ENCODE data around the gene NPR3.

The NPR3 gene

DNA sequence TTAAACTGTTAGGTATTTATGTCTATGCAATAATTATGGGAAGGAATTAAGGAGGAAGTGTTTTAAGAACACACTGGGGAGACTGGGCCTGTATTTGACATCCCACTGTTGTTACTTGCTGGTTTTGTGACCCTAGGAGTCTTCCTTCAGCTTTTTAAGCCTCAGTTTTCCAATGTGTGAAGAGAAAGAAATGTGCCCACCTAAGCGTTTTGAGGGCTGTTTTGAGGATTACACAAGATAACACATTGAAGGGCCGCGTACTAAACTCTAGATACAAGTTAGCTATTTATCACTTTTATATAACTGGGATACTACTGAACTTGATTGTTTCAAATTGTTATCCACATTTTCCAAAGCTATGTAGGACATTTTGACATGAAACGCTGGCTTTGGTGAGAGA is 72.5 kb downstream of the NPR3 start:
- DNase-seq (ENCODE audit: low read depth) = no peak
- TF ChIP-seq, protein P1, sequence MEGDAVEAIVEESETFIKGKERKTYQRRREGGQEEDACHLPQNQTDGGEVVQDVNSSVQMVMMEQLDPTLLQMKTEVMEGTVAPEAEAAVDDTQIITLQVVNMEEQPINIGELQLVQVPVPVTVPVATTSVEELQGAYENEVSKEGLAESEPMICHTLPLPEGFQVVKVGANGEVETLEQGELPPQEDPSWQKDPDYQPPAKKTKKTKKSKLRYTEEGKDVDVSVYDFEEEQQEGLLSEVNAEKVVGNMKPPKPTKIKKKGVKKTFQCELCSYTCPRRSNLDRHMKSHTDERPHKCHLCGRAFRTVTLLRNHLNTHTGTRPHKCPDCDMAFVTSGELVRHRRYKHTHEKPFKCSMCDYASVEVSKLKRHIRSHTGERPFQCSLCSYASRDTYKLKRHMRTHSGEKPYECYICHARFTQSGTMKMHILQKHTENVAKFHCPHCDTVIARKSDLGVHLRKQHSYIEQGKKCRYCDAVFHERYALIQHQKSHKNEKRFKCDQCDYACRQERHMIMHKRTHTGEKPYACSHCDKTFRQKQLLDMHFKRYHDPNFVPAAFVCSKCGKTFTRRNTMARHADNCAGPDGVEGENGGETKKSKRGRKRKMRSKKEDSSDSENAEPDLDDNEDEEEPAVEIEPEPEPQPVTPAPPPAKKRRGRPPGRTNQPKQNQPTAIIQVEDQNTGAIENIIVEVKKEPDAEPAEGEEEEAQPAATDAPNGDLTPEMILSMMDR (conservative IDR thresholded peaks at IDR 0.05; ENCODE audit: low read length) = no peak

DNA sequence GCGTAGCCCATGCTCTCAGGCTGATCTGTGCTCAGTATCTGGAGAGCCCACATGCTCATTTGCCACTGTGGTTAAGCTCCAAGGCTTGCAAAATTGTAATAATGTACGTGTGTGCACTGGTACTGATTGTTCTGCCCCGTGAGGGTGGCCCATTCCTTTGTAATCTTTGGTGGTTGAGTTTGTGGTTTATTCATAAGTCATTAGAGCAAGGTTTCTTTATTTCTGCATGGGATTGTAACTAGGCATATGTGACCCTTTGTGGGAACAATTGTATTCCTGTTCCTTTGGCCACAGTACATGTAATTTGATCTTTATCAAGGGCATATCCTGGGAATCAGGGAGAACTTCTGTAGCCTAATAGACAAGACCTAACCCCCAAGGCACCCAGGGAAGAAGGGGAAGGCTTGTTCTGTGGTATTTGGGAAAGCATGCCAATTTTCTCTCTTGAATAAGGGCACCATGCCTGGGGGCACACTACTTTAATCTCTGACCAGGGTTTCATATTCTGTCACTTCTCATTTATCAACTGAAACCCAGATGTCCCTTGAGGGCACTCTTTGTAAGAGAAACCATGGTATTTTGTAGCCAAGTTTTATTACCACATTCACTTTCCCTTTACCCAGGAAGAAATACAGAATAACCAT is 74.6 kb downstream of the NPR3 start:
- DNase-seq (ENCODE audit: low read depth) = peak; percentile 80
- no peak overlapping the region for H3K4me3 ChIP-seq (ENCODE audit: low read length)
- TF ChIP-seq, protein P1 (conservative IDR thresholded peaks at IDR 0.05; ENCODE audit: low read length) = no peak

More for the DNA sequence above, 72.5 kb downstream of the NPR3 start:
- H3K4me3 ChIP-seq (ENCODE audit: low read length) = no peak overlapping the region

DNA sequence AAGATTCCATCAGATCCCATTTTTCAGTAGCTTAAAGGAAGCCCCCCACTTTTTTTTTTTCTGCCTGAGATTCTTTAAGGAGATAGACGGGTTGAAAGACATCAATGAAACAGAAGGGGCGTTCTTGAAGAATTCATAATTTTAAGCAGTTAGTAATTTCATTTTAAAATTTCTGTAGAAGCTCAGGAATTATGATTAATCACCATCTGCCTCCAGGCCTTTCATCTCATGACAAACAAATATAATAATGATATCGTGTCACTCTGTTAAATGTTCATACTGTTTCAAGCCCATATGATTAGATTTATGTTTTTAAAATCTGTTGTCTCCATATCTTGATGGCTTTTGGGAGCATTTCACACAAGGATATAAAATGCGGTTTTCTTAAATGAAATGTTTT is 75.2 kb downstream of the NPR3 start:
- TF ChIP-seq, protein P1 (conservative IDR thresholded peaks at IDR 0.05; ENCODE audit: low read length) = no peak
- no peak overlapping the region for H3K4me3 ChIP-seq (ENCODE audit: low read length)
- no peak for DNase-seq (ENCODE audit: low read depth)

DNA sequence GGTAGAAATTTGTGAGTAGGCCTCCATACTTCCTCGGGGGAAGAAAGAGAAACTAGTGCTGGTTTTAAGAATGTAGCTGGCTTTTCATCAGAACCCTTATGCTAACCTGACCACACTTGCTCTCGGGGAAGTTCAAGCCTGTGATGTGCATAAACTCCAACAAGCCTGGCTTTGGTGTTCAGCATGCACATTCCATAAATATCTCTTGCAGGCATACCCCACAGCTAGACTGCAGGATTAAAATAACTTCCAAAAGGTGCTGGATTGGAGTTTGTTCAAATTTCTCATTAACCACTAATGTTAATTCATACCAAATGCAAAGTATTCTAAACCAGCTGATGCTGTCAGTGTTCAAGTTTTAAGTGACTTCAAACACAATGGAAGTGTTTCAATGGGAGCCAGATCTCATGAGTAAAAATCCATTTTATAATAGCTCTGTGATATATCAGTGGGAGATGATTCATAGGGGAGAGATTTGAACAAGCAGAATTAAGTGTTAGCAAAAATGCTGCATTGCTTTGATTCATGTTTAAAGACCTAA is 79.4 kb downstream of the NPR3 start:
- no peak overlapping the region; the same call in 1 of the 2 replicates for H3K4me3 ChIP-seq (ENCODE audit: low read length)
- TF ChIP-seq, protein P1 (conservative IDR thresholded peaks at IDR 0.05; ENCODE audit: low read length) = no peak
- DNase-seq (ENCODE audit: low read depth) = peak; percentile 94

DNA sequence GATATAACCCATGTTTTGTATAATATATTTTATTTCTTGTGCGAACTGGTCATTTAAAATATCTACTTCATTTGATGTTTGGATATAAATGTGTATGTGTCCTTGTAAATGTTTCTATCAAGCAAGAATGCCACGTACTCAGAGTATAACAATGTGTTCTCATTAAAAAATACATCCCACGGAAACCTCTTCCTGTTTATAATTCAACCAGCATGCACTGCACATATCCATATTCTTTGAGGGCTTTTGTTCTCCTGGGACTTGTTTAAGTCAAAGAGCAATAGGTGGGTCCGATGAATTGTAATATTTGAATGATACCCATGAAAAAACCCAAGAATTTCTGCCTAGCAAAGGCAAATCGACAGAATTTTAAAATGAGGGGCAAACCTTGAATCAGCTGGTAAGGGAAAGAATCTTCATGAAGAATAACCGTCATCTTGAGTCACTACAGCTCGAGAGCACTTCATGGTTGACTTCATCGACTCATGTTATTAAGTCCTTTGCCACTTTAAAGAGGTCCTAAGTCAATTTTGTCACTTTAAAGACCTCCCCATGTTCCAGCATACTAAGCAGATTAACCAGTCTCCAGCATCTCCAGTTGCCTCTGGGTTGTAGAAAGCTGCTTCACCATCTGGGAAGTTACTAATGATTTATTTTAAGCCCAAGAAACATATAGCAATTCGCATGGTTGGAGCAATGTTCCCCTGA is 80.6 kb downstream of the NPR3 start:
- peak; percentile 58 for DNase-seq (ENCODE audit: low read depth)
- H3K4me3 ChIP-seq (ENCODE audit: low read length) = no peak overlapping the region
- TF ChIP-seq, protein P1 (conservative IDR thresholded peaks at IDR 0.05; ENCODE audit: low read length) = no peak

DNA sequence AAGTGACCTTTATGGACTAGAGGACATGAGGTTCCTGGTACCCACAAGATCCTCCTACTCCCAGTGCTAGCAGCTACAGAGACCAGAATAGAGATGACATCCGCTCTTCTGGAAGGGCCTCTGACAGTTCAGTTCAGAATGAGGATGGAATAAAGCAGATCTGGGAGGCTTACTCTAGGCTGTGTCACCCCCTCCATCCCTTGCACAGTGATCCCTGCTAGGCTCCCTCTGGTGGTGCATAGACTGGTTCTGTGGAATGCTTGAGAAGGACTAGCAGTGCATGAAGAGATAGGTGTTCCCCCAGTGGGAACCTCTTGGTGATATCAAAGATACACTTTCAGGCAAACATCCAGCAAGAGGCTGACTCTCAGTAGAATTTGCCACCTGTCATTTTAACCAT is 83.0 kb downstream of the NPR3 start:
- peak; percentile 35 for DNase-seq (ENCODE audit: low read depth)
- TF ChIP-seq, protein P1 (conservative IDR thresholded peaks at IDR 0.05; ENCODE audit: low read length) = peak; percentile 62
- H3K4me3 ChIP-seq (ENCODE audit: low read length) = no peak overlapping the region

DNA sequence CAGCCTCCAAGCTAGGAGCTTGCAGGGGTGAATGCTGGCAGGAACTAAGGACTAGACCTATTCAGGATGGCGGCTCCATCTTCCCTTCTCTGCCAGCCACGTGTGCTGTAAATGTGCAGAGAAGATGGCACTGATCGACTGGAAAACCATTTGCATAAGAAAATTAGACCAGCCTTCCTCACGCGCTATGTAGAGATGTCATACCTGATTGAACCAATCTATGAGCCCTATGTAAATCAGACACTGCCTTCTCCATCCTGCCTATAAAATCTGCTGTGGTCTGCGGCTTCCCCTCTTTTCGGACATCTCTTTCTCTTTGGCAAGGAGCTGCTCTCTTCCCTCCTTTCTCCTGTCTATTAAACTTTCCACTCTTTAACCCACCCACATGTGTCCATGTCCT is 91.6 kb downstream of the NPR3 start:
- peak; percentile 17 for DNase-seq (ENCODE audit: low read depth)
- TF ChIP-seq, protein P1 (conservative IDR thresholded peaks at IDR 0.05; ENCODE audit: low read length) = no peak
- no peak overlapping the region for H3K4me3 ChIP-seq (ENCODE audit: low read length)

All from AG10803 (cell line).